ENCODE measurements around the gene SAE1. TPM values are rescaled to one million over a fixed set of nuclear protein-coding genes. Genes with fewer than 3 reads are reported as not detected.

Gene SAE1
- total RNA-seq, 1 donor from 2014 or later = 96.6 TPM

DNA sequence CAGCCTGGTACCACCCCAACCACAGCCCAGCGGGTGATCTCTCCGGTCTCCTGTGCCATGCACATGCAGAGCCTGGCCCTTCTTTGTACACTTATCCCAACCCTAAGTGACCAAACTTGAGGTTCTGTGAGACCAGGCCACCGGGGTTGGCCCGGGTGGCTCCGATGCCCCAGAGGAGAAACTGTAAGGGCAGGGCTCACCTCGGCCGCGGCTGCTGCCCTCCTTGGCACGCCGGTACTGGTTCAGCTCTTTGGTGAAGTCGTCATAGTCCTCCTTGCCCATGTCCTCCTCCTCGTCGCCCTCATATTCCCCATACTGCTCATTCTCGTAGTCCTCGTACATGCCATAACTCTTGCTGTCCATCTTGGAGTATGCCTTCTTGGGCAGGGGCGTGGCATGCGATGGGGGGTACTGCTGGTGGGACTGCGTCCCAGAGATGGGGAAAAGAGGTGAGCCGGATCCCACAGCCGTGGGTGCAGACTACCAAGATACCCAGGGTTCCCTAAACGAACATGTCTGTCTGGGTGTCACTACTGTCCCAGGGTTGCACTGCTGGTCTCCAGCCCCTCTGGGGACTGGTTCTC is 40.8 kb upstream of the SAE1 start:
- H3K27ac Mint-ChIP-seq (ENCODE audit: unreplicated experiment) = peak overlapping the region; percentile 39
- DNase-seq (ENCODE audit: extremely low spot score, unreplicated experiment) = no peak
- H3K4me1 Mint-ChIP-seq (ENCODE audit: unreplicated experiment) = peaks cover 5% of the 10 kb centered on the region
- H3K9me3 Mint-ChIP-seq (ENCODE audit: unreplicated experiment) = no peaks in the 10 kb centered on the region
- no peak overlapping the region for H3K4me3 Mint-ChIP-seq (ENCODE audit: unreplicated experiment)
- H3K36me3 Mint-ChIP-seq (ENCODE audit: unreplicated experiment) = peaks cover 35% of the 10 kb centered on the region
- H3K27me3 Mint-ChIP-seq (ENCODE audit: unreplicated experiment) = no peaks in the 10 kb centered on the region
- TF ChIP-seq, protein P1, sequence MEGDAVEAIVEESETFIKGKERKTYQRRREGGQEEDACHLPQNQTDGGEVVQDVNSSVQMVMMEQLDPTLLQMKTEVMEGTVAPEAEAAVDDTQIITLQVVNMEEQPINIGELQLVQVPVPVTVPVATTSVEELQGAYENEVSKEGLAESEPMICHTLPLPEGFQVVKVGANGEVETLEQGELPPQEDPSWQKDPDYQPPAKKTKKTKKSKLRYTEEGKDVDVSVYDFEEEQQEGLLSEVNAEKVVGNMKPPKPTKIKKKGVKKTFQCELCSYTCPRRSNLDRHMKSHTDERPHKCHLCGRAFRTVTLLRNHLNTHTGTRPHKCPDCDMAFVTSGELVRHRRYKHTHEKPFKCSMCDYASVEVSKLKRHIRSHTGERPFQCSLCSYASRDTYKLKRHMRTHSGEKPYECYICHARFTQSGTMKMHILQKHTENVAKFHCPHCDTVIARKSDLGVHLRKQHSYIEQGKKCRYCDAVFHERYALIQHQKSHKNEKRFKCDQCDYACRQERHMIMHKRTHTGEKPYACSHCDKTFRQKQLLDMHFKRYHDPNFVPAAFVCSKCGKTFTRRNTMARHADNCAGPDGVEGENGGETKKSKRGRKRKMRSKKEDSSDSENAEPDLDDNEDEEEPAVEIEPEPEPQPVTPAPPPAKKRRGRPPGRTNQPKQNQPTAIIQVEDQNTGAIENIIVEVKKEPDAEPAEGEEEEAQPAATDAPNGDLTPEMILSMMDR (IDR thresholded peaks at IDR 0.05) = no peak

- no peaks in the 10 kb centered on the region for H3K9me3 Mint-ChIP-seq (ENCODE audit: unreplicated experiment)
- DNase-seq (ENCODE audit: extremely low spot score, unreplicated experiment) = no peak
- peaks cover 22% of the 10 kb centered on the region for H3K36me3 Mint-ChIP-seq (ENCODE audit: unreplicated experiment)
- H3K27ac Mint-ChIP-seq (ENCODE audit: unreplicated experiment) = no peak overlapping the region
- no peak overlapping the region for H3K4me3 Mint-ChIP-seq (ENCODE audit: unreplicated experiment)
- TF ChIP-seq, protein P1 (IDR thresholded peaks at IDR 0.05) = no peak
- H3K4me1 Mint-ChIP-seq (ENCODE audit: unreplicated experiment) = peaks cover 24% of the 10 kb centered on the region
- no peaks in the 10 kb centered on the region for H3K27me3 Mint-ChIP-seq (ENCODE audit: unreplicated experiment)
Measured at GRCh38 chr19:47093254-47093653, 37.4 kb upstream of the SAE1 start.

- H3K4me3 Mint-ChIP-seq (ENCODE audit: unreplicated experiment) = no peak overlapping the region
- peaks cover 28% of the 10 kb centered on the region for H3K4me1 Mint-ChIP-seq (ENCODE audit: unreplicated experiment)
- H3K9me3 Mint-ChIP-seq (ENCODE audit: unreplicated experiment) = no peaks in the 10 kb centered on the region
- H3K27me3 Mint-ChIP-seq (ENCODE audit: unreplicated experiment) = no peaks in the 10 kb centered on the region
- peaks cover 22% of the 10 kb centered on the region for H3K36me3 Mint-ChIP-seq (ENCODE audit: unreplicated experiment)
- TF ChIP-seq, protein P1 (IDR thresholded peaks at IDR 0.05) = no peak
- peak overlapping the region; percentile 71 for H3K27ac Mint-ChIP-seq (ENCODE audit: unreplicated experiment)
- DNase-seq (ENCODE audit: extremely low spot score, unreplicated experiment) = no peak
Measured at GRCh38 chr19:47093841-47094240, 36.8 kb upstream of the SAE1 start.

DNA sequence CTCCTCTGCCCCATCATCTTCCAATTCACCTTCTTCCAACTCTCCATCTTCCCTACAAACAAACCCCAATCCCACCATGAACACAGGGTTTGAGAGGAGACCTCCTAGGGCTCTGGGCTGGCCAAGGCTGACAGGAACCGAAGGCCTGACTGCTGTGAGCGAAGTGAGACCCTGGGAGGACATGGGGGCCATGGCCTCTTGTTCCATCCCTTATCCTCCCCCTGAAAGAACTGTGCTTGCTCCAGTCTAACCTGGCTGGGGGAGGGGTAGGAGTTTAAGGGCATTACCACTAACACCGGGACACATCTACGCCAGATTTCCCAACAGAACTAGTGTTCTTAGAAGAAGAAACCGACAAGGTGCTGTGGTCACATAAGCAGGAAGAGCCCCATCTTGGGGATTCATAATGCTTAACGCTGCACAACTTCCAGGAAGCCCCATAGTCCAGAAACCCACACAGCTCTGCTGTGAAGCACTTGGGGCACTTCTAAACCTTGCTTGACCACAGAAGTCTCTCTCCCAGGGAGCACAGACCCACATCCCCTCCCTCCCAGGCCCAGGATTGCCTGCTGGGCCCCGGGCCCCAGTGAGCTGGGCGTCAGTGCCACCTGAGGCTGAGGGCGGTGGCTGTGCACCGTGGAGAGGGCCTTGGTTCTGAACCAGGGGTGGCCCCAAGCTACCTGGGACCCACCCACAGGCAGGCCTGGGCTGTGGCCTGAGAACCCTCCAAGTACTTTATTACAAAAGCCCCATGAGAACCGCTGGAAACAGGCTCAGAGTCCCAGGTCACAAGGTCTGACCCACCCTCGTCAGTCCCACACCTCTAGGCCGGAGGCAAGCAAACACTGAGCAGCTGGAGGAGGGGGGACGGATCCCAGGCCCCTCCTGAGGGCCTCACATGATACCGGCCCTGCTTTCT is 35.8 kb upstream of the SAE1 start:
- H3K27ac Mint-ChIP-seq (ENCODE audit: unreplicated experiment) = peak overlapping the region; percentile 71
- H3K27me3 Mint-ChIP-seq (ENCODE audit: unreplicated experiment) = no peaks in the 10 kb centered on the region
- H3K4me1 Mint-ChIP-seq (ENCODE audit: unreplicated experiment) = peaks cover 30% of the 10 kb centered on the region
- H3K4me3 Mint-ChIP-seq (ENCODE audit: unreplicated experiment) = no peak overlapping the region
- no peak for DNase-seq (ENCODE audit: extremely low spot score, unreplicated experiment)
- peaks cover 20% of the 10 kb centered on the region for H3K36me3 Mint-ChIP-seq (ENCODE audit: unreplicated experiment)
- TF ChIP-seq, protein P1 (IDR thresholded peaks at IDR 0.05) = no peak
- H3K9me3 Mint-ChIP-seq (ENCODE audit: unreplicated experiment) = no peaks in the 10 kb centered on the region

GRCh38 chr19:47095476-47096099 is 35.0 kb upstream of the SAE1 start:
- Mint-ChIP-seq H3K36me3 (ENCODE audit: unreplicated experiment) (peaks cover 16% of the 10 kb centered on the region), H3K4me1 (ENCODE audit: unreplicated experiment) (peaks cover 33% of the 10 kb centered on the region), H3K27ac (ENCODE audit: unreplicated experiment) (peak overlapping the region; percentile 24), H3K27me3 (ENCODE audit: unreplicated experiment) (no peaks in the 10 kb centered on the region), H3K4me3 (ENCODE audit: unreplicated experiment) (no peak overlapping the region), H3K9me3 (ENCODE audit: unreplicated experiment) (no peaks in the 10 kb centered on the region)
- TF ChIP-seq, protein P1 (IDR thresholded peaks at IDR 0.05) = no peak
- no peak for DNase-seq (ENCODE audit: extremely low spot score, unreplicated experiment)
